ENCODE data around the gene IGFBP7.

The IGFBP7 gene

GRCh38 chr4:57136281-57136680, 26.1 kb upstream of the IGFBP7 start:
- no peak for DNase-seq (ENCODE audit: low spot score)
- in situ Hi-C loops (cut with MboI; ENCODE audit: low sequenced_read_pairs, unreplicated experiment): no loop called here
- TF ChIP-seq, protein P1, sequence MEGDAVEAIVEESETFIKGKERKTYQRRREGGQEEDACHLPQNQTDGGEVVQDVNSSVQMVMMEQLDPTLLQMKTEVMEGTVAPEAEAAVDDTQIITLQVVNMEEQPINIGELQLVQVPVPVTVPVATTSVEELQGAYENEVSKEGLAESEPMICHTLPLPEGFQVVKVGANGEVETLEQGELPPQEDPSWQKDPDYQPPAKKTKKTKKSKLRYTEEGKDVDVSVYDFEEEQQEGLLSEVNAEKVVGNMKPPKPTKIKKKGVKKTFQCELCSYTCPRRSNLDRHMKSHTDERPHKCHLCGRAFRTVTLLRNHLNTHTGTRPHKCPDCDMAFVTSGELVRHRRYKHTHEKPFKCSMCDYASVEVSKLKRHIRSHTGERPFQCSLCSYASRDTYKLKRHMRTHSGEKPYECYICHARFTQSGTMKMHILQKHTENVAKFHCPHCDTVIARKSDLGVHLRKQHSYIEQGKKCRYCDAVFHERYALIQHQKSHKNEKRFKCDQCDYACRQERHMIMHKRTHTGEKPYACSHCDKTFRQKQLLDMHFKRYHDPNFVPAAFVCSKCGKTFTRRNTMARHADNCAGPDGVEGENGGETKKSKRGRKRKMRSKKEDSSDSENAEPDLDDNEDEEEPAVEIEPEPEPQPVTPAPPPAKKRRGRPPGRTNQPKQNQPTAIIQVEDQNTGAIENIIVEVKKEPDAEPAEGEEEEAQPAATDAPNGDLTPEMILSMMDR (IDR thresholded peaks at IDR 0.05; ENCODE audit: borderline replicate concordance, control extremely low read depth, extremely low read depth, insufficient read depth, missing control alignments): no peak

DNA sequence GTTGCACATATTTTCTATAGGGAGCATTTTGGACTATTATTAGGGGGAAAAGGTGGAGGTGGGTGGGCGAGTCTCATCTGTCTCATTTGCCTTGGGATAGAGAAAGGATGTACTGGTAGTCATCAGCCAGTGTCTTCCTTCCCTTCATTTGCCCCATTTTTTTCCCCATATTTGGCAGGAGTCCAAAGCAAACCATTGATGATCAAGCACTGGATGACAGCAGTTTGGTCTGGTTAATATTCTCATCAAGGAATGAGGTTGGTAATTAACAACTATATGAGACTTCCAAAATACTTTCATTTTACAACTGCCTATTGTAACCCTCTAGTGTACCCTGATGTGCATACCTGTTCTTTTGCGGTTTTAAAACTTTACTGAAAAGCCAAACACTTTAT, 22.6 kb upstream of the IGFBP7 start:
- in situ Hi-C loops (cut with MboI; ENCODE audit: low sequenced_read_pairs, unreplicated experiment): no loop called here
- DNase-seq (ENCODE audit: low spot score): no peak
- TF ChIP-seq, protein P1 (IDR thresholded peaks at IDR 0.05; ENCODE audit: borderline replicate concordance, control extremely low read depth, extremely low read depth, insufficient read depth, missing control alignments): no peak

DNA sequence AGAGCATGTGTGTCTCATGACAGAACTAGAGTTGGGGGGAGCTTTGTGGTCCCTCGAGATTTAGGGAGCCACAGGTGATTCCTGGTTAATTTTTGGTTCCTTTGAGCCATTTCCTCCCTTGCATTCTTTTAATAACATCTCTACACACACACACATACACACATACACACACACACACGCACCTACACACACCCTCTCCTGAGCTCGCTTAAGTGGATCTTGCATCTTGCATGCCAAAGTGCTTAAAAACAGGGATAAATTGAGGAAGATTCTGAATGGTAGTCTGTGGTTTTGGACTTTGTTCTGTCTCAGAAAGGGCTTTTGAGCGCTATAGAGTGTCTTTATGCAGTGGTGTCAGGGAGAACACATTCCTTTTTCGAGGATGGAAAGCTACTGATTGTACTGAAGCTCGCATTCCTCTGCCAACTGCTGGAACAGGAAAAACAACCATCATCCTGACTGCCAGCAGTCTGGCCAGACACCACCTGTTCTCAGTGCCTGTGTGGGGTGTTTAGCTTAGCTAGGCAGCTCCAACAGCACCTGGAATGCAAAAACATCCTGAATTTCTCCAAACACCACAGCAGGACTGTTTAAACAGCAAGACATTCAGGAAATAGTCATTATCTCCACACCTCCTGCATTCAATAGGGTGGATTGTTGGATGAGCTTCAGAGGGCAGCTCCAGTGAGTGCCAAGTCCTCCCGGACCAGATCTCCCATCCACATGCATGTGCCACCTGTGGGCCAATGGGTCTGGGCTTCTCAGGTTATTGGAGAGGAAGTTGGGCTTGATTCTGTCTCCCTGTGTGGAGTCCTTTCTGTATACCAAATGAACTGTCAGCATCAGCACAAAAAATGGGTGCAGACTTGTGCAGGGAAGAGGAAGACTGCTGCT, 21.9 kb upstream of the IGFBP7 start:
- in situ Hi-C loops (cut with MboI; ENCODE audit: low sequenced_read_pairs, unreplicated experiment): no loop called here
- no peak for DNase-seq (ENCODE audit: low spot score)

GRCh38 chr4:57129477-57129876, 19.3 kb upstream of the IGFBP7 start:
- DNase-seq (ENCODE audit: low spot score): no peak
- in situ Hi-C loops (cut with MboI; ENCODE audit: low sequenced_read_pairs, unreplicated experiment): no loop called here
- TF ChIP-seq, protein P1 (IDR thresholded peaks at IDR 0.05; ENCODE audit: borderline replicate concordance, control extremely low read depth, extremely low read depth, insufficient read depth, missing control alignments): no peak

More for the DNA sequence above, 21.9 kb upstream of the IGFBP7 start:
- TF ChIP-seq, protein P1 (IDR thresholded peaks at IDR 0.05; ENCODE audit: borderline replicate concordance, control extremely low read depth, extremely low read depth, insufficient read depth, missing control alignments): no peak

GRCh38 chr4:57127361-57127760, 17.2 kb upstream of the IGFBP7 start:
- no peak for DNase-seq (ENCODE audit: low spot score)
- TF ChIP-seq, protein P1 (IDR thresholded peaks at IDR 0.05; ENCODE audit: borderline replicate concordance, control extremely low read depth, extremely low read depth, insufficient read depth, missing control alignments): no peak

GRCh38 chr4:57125996-57126395, 15.8 kb upstream of the IGFBP7 start:
- DNase-seq (ENCODE audit: low spot score): no peak
- TF ChIP-seq, protein P1 (IDR thresholded peaks at IDR 0.05; ENCODE audit: borderline replicate concordance, control extremely low read depth, extremely low read depth, insufficient read depth, missing control alignments): no peak
- in situ Hi-C loops (cut with MboI; ENCODE audit: low sequenced_read_pairs, unreplicated experiment): no loop called here

More at GRCh38 chr4:57127361-57127760, 17.2 kb upstream of the IGFBP7 start:
- in situ Hi-C loops (cut with MboI; ENCODE audit: low sequenced_read_pairs, unreplicated experiment): no loop called here

All from GM13976 (cell line).